ENCODE data around the gene VEPH1. TPM values are rescaled to one million over a fixed set of nuclear protein-coding genes. Genes with fewer than 3 reads are reported as not detected.

VEPH1 gene
- total RNA-seq, 1 donor from 2014 or later = 10.3 TPM

DNA sequence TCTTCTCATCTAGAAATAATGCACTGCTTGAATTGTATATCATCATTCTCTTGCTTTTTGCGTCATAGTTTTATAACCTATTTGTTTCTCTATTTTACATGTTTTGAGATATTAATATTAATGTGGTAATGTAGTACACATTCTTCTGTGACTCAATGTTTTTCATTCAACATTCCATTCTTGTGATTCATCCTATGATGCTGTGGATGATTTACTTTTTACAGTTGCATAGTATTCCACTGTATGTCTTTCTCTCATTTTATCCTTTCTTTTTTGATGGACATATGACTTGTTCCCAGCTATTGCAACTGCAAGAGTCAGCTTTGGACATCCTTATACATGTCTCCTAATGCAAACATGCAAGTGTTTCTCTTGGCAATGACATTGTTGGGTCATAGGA is 20.6 kb upstream of the VEPH1 start:
- Mint-ChIP-seq H3K9me3 (ENCODE audit: unreplicated experiment) (no peaks in the 10 kb centered on the region), H3K27ac (ENCODE audit: unreplicated experiment) (no peak overlapping the region), H3K4me1 (ENCODE audit: unreplicated experiment) (peaks cover 5% of the 10 kb centered on the region), H3K27me3 (ENCODE audit: unreplicated experiment) (peaks cover 6% of the 10 kb centered on the region), H3K36me3 (ENCODE audit: low read depth, unreplicated experiment) (no peaks in the 10 kb centered on the region), H3K4me3 (ENCODE audit: unreplicated experiment) (no peak overlapping the region)
- TF ChIP-seq, protein P1, sequence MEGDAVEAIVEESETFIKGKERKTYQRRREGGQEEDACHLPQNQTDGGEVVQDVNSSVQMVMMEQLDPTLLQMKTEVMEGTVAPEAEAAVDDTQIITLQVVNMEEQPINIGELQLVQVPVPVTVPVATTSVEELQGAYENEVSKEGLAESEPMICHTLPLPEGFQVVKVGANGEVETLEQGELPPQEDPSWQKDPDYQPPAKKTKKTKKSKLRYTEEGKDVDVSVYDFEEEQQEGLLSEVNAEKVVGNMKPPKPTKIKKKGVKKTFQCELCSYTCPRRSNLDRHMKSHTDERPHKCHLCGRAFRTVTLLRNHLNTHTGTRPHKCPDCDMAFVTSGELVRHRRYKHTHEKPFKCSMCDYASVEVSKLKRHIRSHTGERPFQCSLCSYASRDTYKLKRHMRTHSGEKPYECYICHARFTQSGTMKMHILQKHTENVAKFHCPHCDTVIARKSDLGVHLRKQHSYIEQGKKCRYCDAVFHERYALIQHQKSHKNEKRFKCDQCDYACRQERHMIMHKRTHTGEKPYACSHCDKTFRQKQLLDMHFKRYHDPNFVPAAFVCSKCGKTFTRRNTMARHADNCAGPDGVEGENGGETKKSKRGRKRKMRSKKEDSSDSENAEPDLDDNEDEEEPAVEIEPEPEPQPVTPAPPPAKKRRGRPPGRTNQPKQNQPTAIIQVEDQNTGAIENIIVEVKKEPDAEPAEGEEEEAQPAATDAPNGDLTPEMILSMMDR (IDR thresholded peaks at IDR 0.05; ENCODE audit: unreplicated experiment) = no peak
- DNase-seq (ENCODE audit: low spot score) = no peak

DNA sequence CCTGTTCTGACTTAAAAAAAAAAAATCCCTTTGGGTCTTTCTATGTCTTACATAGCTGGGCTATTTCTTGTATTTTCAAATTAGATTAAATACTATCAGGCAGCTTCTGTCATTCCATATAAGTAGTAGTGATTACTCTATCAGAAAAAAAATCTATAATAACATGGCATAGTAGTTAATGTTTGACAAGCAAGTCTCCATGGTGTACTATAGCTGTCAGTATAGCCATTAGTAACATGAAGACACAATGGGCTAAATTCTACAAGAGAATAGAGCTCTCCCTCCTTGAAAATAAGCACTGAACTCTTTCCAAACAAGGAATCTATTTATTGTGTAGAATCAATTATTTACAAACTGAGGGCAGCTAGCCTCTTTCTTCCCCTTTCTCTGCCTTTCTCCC is 19.4 kb upstream of the VEPH1 start:
- Mint-ChIP-seq H3K27me3 (ENCODE audit: unreplicated experiment) (peaks cover 4% of the 10 kb centered on the region), H3K4me3 (ENCODE audit: unreplicated experiment) (no peak overlapping the region), H3K9me3 (ENCODE audit: unreplicated experiment) (no peaks in the 10 kb centered on the region), H3K4me1 (ENCODE audit: unreplicated experiment) (no peaks in the 10 kb centered on the region), H3K27ac (ENCODE audit: unreplicated experiment) (no peak overlapping the region), H3K36me3 (ENCODE audit: low read depth, unreplicated experiment) (no peaks in the 10 kb centered on the region)
- DNase-seq (ENCODE audit: low spot score) = no peak
- TF ChIP-seq, protein P1 (IDR thresholded peaks at IDR 0.05; ENCODE audit: unreplicated experiment) = no peak

DNA sequence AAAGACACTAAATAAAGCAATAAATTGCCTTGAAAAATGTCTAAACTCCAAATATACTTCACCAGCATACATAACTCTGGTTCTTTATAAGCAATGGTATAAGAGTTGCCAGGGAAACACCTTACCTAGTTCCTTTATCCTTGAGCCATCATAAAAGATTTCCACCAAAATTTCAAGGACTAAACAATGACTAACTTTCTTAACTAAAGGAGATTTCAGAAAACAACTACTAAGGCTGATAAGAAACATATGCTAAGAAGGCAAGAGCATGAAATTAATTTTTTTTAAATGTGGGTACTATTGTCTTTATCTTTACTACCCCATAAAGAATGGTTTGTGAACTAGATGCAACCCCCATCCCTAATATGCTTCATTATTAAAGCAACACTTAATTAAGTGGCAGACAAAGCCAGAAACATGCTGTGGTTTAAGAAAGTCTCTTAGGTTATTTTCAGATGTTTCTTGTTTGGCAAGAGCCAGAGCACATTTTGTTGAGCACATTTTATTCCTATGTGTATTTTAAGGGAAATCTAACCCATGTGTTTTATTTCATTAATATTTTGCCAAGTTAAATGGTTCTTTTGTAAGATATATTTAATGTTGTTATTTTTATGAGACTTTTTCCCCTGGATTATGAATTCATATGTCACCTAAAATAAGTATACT is 17.4 kb upstream of the VEPH1 start:
- no peak for DNase-seq (ENCODE audit: low spot score)
- TF ChIP-seq, protein P1 (IDR thresholded peaks at IDR 0.05; ENCODE audit: unreplicated experiment) = no peak
- H3K27ac Mint-ChIP-seq (ENCODE audit: unreplicated experiment) = no peak overlapping the region
- no peaks in the 10 kb centered on the region for H3K4me1 Mint-ChIP-seq (ENCODE audit: unreplicated experiment)
- peaks cover 2% of the 10 kb centered on the region for H3K27me3 Mint-ChIP-seq (ENCODE audit: unreplicated experiment)
- no peaks in the 10 kb centered on the region for H3K36me3 Mint-ChIP-seq (ENCODE audit: low read depth, unreplicated experiment)
- H3K4me3 Mint-ChIP-seq (ENCODE audit: unreplicated experiment) = no peak overlapping the region
- H3K9me3 Mint-ChIP-seq (ENCODE audit: unreplicated experiment) = no peaks in the 10 kb centered on the region

DNA sequence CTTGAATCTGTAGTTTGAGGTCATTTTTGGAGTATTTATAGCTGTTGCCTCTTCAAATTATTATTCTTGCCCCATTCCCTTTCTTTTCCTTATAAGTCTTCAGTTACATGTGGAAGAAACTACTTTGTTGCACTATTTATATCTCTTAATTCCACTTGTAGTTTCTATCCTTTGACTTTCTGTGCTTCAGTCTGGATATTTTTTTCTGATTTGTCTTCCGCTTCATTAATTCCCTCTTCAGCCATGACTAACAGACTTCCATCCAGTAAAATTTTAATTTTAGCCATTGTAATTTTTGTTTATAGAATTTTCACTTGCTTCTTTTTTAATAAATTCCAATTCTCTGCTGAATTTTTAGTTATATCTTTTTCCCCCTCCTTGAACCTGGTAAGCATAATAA is 15.7 kb upstream of the VEPH1 start:
- Mint-ChIP-seq H3K4me3 (ENCODE audit: unreplicated experiment) (no peak overlapping the region), H3K36me3 (ENCODE audit: low read depth, unreplicated experiment) (no peaks in the 10 kb centered on the region), H3K4me1 (ENCODE audit: unreplicated experiment) (no peaks in the 10 kb centered on the region), H3K27ac (ENCODE audit: unreplicated experiment) (no peak overlapping the region), H3K9me3 (ENCODE audit: unreplicated experiment) (no peaks in the 10 kb centered on the region), H3K27me3 (ENCODE audit: unreplicated experiment) (no peaks in the 10 kb centered on the region)
- no peak for DNase-seq (ENCODE audit: low spot score)
- TF ChIP-seq, protein P1 (IDR thresholded peaks at IDR 0.05; ENCODE audit: unreplicated experiment) = no peak

DNA sequence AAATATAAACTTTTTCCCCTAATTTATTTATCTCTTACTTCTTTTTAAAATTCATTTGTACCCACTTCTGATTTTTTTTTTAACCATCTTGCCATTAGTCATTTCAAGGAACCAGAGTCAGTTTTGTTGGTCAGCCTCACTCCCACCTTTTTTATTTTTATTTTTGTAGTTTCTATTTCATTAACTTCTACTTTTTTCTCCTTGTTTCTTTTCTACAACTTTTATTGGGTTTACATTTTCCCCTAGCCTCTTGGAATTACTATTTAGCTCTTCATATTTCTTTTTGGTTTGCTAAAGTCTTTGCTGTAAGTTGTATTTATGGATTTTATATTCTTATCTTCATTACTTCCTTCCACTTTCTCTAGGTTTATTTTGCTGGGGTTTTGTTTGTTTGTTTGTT is 13.7 kb upstream of the VEPH1 start:
- TF ChIP-seq, protein P1 (IDR thresholded peaks at IDR 0.05; ENCODE audit: unreplicated experiment) = no peak

More for the DNA sequence above, 13.7 kb upstream of the VEPH1 start:
- Mint-ChIP-seq H3K27me3 (ENCODE audit: unreplicated experiment) (no peaks in the 10 kb centered on the region), H3K4me1 (ENCODE audit: unreplicated experiment) (no peaks in the 10 kb centered on the region), H3K4me3 (ENCODE audit: unreplicated experiment) (no peak overlapping the region), H3K36me3 (ENCODE audit: low read depth, unreplicated experiment) (no peaks in the 10 kb centered on the region), H3K9me3 (ENCODE audit: unreplicated experiment) (no peaks in the 10 kb centered on the region), H3K27ac (ENCODE audit: unreplicated experiment) (no peak overlapping the region)
- DNase-seq (ENCODE audit: low spot score) = no peak

All from endothelial cell (in vitro differentiated cells).